ENCODE data around the gene ARPC3. TPM values are rescaled to one million over a fixed set of nuclear protein-coding genes. Genes with fewer than 3 reads are reported as not detected.

ARPC3 gene
- total RNA-seq, 1 experiment from 2014 or later = 115 TPM

Other genes starting within 250 kb of the ARPC3 start
- gene ATP2A2, start 169.1 kb downstream of the ARPC3 start, total RNA-seq (2021; ENCODE audit: unreplicated experiment) = 239 TPM
- gene ANAPC7, start 46.6 kb downstream of the ARPC3 start, total RNA-seq (2021; ENCODE audit: unreplicated experiment) = 55.9 TPM
- 46.2 TPM for gene GPN3, start 17.9 kb upstream of the ARPC3 start, total RNA-seq (2021; ENCODE audit: unreplicated experiment)
- gene FAM216A, start 18.5 kb upstream of the ARPC3 start, total RNA-seq (2021; ENCODE audit: unreplicated experiment) = 10.1 TPM
- gene VPS29, start 51.8 kb upstream of the ARPC3 start, total RNA-seq (2021; ENCODE audit: unreplicated experiment) = 95.7 TPM
- gene RAD9B, start 52.0 kb upstream of the ARPC3 start, total RNA-seq (2021; ENCODE audit: unreplicated experiment) = 0.17 TPM
- 25.2 TPM for gene PPTC7, start 133.0 kb upstream of the ARPC3 start, total RNA-seq (2021; ENCODE audit: unreplicated experiment)
- gene TCTN1, start 163.8 kb upstream of the ARPC3 start, total RNA-seq (2021; ENCODE audit: unreplicated experiment) = 27.0 TPM
- 0.15 TPM for gene HVCN1, start 238.8 kb upstream of the ARPC3 start, total RNA-seq (2021; ENCODE audit: unreplicated experiment)